Large intestine (tissue), 12 donors: ENCODE data around the gene INSM1. TPM values are rescaled to one million over a fixed set of nuclear protein-coding genes. Genes with fewer than 3 reads are reported as not detected.

ENCODE experiments used
- DNase-seq, 2 donors: peaks; one replicate each; pipeline versions ENCODE4 v3.0.0 to v3.0.0-alpha.2; 2013
- H3K27ac ChIP-seq: one replicate; pipeline ENCODE4 v1.5.1; 2013; ENCODE audit warnings: low read length
- H3K27me3 ChIP-seq: 2 replicates; pipeline ENCODE4 v1.6.1; 2013; ENCODE audit warnings: low read length; ENCODE audit not compliant: control insufficient read depth, insufficient read depth
- H3K36me3 ChIP-seq: 2 replicates; pipeline ENCODE4 v1.6.1; 2013; ENCODE audit warnings: low read length; ENCODE audit not compliant: control insufficient read depth, insufficient read depth
- H3K4me1 ChIP-seq: one replicate; pipeline ENCODE4 v1.6.1; 2013; ENCODE audit warnings: low read length; ENCODE audit not compliant: control insufficient read depth, insufficient read depth
- H3K4me3 ChIP-seq: one replicate; pipeline ENCODE4 v1.5.1; 2013; ENCODE audit warnings: low read length
- H3K9me3 ChIP-seq: one replicate; pipeline ENCODE4 v1.6.1; 2013; ENCODE audit warnings: mild to moderate bottlenecking, low read depth, low read length, moderate library complexity; ENCODE audit not compliant: control insufficient read depth
- WGBS: methylation state at CpG from one replicate; pipeline ENCODE4 v1.1.5; 2013; ENCODE audit warnings: low lambda C conversion rate; ENCODE audit not compliant: insufficient coverage; 5-methylcytosine and 5-hydroxymethylcytosine counted together
- long read RNA-seq, 11 donors: transcript quantifications; one replicate each; lab custom pipeline, GENCODE V29; 2026
- polyA plus RNA-seq: library from polyadenylated mRNA; unstranded; fragments of 120-200 nt; gene quantifications from one replicate; pipeline ENCODE4 v1.2.1, GENCODE V29; 2013

Gene INSM1, protein sequence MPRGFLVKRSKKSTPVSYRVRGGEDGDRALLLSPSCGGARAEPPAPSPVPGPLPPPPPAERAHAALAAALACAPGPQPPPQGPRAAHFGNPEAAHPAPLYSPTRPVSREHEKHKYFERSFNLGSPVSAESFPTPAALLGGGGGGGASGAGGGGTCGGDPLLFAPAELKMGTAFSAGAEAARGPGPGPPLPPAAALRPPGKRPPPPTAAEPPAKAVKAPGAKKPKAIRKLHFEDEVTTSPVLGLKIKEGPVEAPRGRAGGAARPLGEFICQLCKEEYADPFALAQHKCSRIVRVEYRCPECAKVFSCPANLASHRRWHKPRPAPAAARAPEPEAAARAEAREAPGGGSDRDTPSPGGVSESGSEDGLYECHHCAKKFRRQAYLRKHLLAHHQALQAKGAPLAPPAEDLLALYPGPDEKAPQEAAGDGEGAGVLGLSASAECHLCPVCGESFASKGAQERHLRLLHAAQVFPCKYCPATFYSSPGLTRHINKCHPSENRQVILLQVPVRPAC
- 8.2 TPM for polyA plus RNA-seq
- long read RNA-seq, donor 1, transcript INSM1-201 (1 exons, 2,829 nt), result major isoform, 10 of 10 reads
- long read RNA-seq, donor 1, partial matches to known transcripts, result 0 of 10 reads
- long read RNA-seq, donor 1, other reads (novel, unspliced or antisense), result 0 of 10 reads
- long read RNA-seq, donor 2, transcript INSM1-201 (1 exons, 2,829 nt), result major isoform, 7 of 7 reads
- long read RNA-seq, donor 2, partial matches to known transcripts, result 0 of 7 reads
- long read RNA-seq, donor 2, other reads (novel, unspliced or antisense), result 0 of 7 reads
- long read RNA-seq, donor 3, transcript INSM1-201 (1 exons, 2,829 nt), result major isoform, 14 of 14 reads
- long read RNA-seq, donor 3, partial matches to known transcripts, result 0 of 14 reads
- long read RNA-seq, donor 3, other reads (novel, unspliced or antisense), result 0 of 14 reads
- long read RNA-seq, donor 4, partial matches to known transcripts, result 0 of 3 reads
- long read RNA-seq, donor 4, other reads (novel, unspliced or antisense), result 0 of 3 reads
- long read RNA-seq, donor 5, transcript INSM1-201 (1 exons, 2,829 nt), result major isoform, 16 of 16 reads
- long read RNA-seq, donor 5, partial matches to known transcripts, result 0 of 16 reads
- long read RNA-seq, donor 5, other reads (novel, unspliced or antisense), result 0 of 16 reads
- long read RNA-seq, donor 6, transcript INSM1-201 (1 exons, 2,829 nt), result major isoform, 10 of 10 reads
- long read RNA-seq, donor 6, partial matches to known transcripts, result 0 of 10 reads
- long read RNA-seq, donor 6, other reads (novel, unspliced or antisense), result 0 of 10 reads
- long read RNA-seq, donor 7, transcript INSM1-201 (1 exons, 2,829 nt), result major isoform, 12 of 12 reads
- long read RNA-seq, donor 7, partial matches to known transcripts, result 0 of 12 reads
- long read RNA-seq, donor 7, other reads (novel, unspliced or antisense), result 0 of 12 reads
- long read RNA-seq, donor 8, transcript INSM1-201 (1 exons, 2,829 nt), result major isoform, 17 of 17 reads
- long read RNA-seq, donor 8, partial matches to known transcripts, result 0 of 17 reads
- long read RNA-seq, donor 8, other reads (novel, unspliced or antisense), result 0 of 17 reads
- long read RNA-seq, donor 9, transcript INSM1-201 (1 exons, 2,829 nt), result major isoform, 11 of 11 reads
- long read RNA-seq, donor 9, partial matches to known transcripts, result 0 of 11 reads
- long read RNA-seq, donor 9, other reads (novel, unspliced or antisense), result 0 of 11 reads
- long read RNA-seq, donor 10, transcript INSM1-201 (1 exons, 2,829 nt), result major isoform, 9 of 9 reads
- long read RNA-seq, donor 10, partial matches to known transcripts, result 0 of 9 reads
- long read RNA-seq, donor 10, other reads (novel, unspliced or antisense), result 0 of 9 reads
- long read RNA-seq, donor 11, transcript INSM1-201 (1 exons, 2,829 nt), result major isoform, 8 of 8 reads
- long read RNA-seq, donor 11, partial matches to known transcripts, result 0 of 8 reads
- long read RNA-seq, donor 11, other reads (novel, unspliced or antisense), result 0 of 8 reads

- Histone ChIP-seq H3K36me3 (no peaks in the 10 kb centered on the region), H3K4me3 (peak within 1 kb of the TSS; percentile 10), H3K9me3 (peaks cover 11% of the 10 kb centered on the region), H3K4me1 (peaks cover 7% of the 10 kb centered on the region), H3K27ac (no peak within 1 kb of the TSS), H3K27me3 (peaks cover 86% of the 10 kb centered on the region)
- DNase-seq, result peak in 1 of 2 donors; percentile 37
- WGBS, result no CpG with 5 or more reads among the region's 108 CpGs
These were observed at the start of gene INSM1 for GRCh38 chr20:20367575-20368417. Gene INSM1, plus strand, starts transcription at chr20:20368104. Its CDS starts 164 bp downstream, at chr20:20368268.

- Histone ChIP-seq H3K9me3 (no peaks in the 10 kb centered on the region), H3K27me3 (no peaks in the 10 kb centered on the region), H3K4me1 (no peaks in the 10 kb centered on the region), H3K36me3 (no peaks in the 10 kb centered on the region), H3K27ac (no peak overlapping the region), H3K4me3 (no peak overlapping the region)
- no CpG with 5 or more reads among the region's 9 CpGs for WGBS
- no peak for DNase-seq
These were observed 49.3 kb upstream of the INSM1 start for GRCh38 chr20:20318365-20319161.

- Histone ChIP-seq H3K4me3 (no peak overlapping the region), H3K9me3 (no peaks in the 10 kb centered on the region), H3K27me3 (no peaks in the 10 kb centered on the region), H3K27ac (no peak overlapping the region), H3K36me3 (no peaks in the 10 kb centered on the region), H3K4me1 (no peaks in the 10 kb centered on the region)
- no CpG with 5 or more reads among the region's 1 CpG for WGBS
- no peak for DNase-seq
These were observed 46.8 kb upstream of the INSM1 start for GRCh38 chr20:20321134-20321533.

DNA sequence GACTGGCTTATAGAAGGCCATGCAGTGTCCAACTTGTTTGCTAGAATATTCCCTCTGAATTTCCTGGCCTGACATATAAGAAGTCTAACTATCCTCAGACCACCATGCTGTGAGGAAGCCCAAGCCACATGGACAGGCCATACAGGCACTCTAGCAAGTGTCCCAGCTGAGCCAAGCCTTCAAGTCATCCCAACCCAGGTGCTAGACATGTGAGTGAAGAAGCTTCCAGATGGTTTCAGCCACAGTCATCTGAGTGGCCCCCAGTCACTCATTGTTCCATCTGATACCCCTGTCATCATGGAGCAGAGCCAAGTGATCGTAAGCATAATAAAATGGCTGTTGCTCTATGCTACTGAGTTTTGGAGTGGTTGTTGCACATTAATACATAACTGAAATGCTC is 46.0 kb upstream of the INSM1 start:
- H3K4me3 ChIP-seq, result no peak overlapping the region
- WGBS, result no CpG with 5 or more reads among the region's 1 CpG

GRCh38 chr20:20322912-20323311 is 45.0 kb upstream of the INSM1 start:
- no peaks in the 10 kb centered on the region for H3K36me3 ChIP-seq
- H3K4me1 ChIP-seq, result no peaks in the 10 kb centered on the region
- no peaks in the 10 kb centered on the region for H3K27me3 ChIP-seq
- no CpG with 5 or more reads among the region's 6 CpGs for WGBS
- DNase-seq, result no peak
- H3K27ac ChIP-seq, result no peak overlapping the region
- H3K4me3 ChIP-seq, result no peak overlapping the region
- H3K9me3 ChIP-seq, result no peaks in the 10 kb centered on the region

More for the DNA sequence above, 46.0 kb upstream of the INSM1 start:
- no peak for DNase-seq
- Histone ChIP-seq H3K4me1 (no peaks in the 10 kb centered on the region), H3K36me3 (no peaks in the 10 kb centered on the region), H3K27ac (no peak overlapping the region), H3K27me3 (no peaks in the 10 kb centered on the region), H3K9me3 (no peaks in the 10 kb centered on the region)

GRCh38 chr20:20327746-20328145 is 40.2 kb upstream of the INSM1 start:
- no peak for DNase-seq
- Histone ChIP-seq H3K4me1 (no peaks in the 10 kb centered on the region), H3K27ac (no peak overlapping the region), H3K9me3 (no peaks in the 10 kb centered on the region), H3K4me3 (no peak overlapping the region), H3K36me3 (no peaks in the 10 kb centered on the region), H3K27me3 (no peaks in the 10 kb centered on the region)
- no CpG with 5 or more reads among the region's 6 CpGs for WGBS

DNA sequence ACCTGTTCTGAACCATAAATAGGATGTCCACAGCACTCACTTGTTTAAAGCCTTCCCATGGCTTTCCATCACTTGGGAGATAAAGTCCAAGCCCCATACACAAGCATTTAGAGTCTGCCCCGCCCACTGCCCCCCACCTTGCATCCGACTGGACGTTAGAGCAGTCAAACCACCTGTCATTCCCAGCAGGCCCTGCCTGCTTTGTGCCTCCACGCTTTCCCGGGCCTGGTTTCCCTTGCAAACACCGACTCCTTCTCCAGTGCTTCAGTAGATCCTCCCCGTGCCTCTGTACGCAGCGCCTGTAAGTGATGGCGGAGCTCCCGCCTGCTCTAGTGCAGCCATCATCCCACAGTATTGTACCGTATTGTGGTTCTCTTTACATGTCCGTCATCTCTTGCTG is 38.3 kb upstream of the INSM1 start:
- Histone ChIP-seq H3K4me3 (no peak overlapping the region), H3K9me3 (no peaks in the 10 kb centered on the region), H3K27me3 (no peaks in the 10 kb centered on the region), H3K27ac (no peak overlapping the region), H3K4me1 (no peaks in the 10 kb centered on the region), H3K36me3 (no peaks in the 10 kb centered on the region)
- WGBS, result no CpG with 5 or more reads among the region's 13 CpGs
- no peak for DNase-seq

DNA sequence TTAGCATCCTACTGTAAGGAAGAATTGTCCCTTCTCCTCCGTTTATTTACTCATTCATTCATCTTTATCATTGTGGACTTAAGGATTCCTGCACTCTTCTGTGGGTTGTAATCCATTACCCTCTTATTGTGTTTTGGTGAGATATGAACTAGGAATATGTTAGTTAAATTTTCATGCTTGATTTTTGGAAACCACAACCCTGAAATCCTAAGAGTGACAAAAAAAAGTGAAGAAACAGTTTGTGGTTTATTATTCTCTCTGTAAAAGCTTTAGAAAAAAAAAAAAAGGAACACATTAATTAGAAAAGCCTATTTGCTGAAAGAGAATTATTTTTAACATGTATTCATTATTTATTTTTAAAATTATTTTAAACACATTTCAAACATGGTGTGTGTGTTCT is 36.7 kb upstream of the INSM1 start:
- no peak for DNase-seq
- WGBS, result 40% methylated on average over 1 of the region's 1 CpG
- no peaks in the 10 kb centered on the region for H3K9me3 ChIP-seq
- no peaks in the 10 kb centered on the region for H3K4me1 ChIP-seq
- no peaks in the 10 kb centered on the region for H3K27me3 ChIP-seq
- H3K4me3 ChIP-seq, result no peak overlapping the region
- no peak overlapping the region for H3K27ac ChIP-seq
- no peaks in the 10 kb centered on the region for H3K36me3 ChIP-seq
